ENCODE results near the gene BLVRB.
"Not testable (repeated sequence)": the region's sequence is repeated elsewhere in the genome, so short reads cannot be mapped to it uniquely, and the experiment has no call there.

GRCh38 chr19:40428197-40428596, 37.3 kb downstream of the BLVRB start:
- TF ChIP-seq SUZ12 (IDR thresholded peaks at IDR 0.05; ENCODE audit: low read length); RXRA (IDR thresholded peaks at IDR 0.05; ENCODE audit: insufficient read depth, low read depth, low read length); ATF3 (IDR thresholded peaks at IDR 0.05; ENCODE audit: insufficient read depth, low read depth, low read length); TCF12 (IDR thresholded peaks at IDR 0.05; ENCODE audit: low read depth, low read length); KDM1A (IDR thresholded peaks at IDR 0.05; ENCODE audit: borderline replicate concordance, low read length); SRF (IDR thresholded peaks at IDR 0.05; ENCODE audit: low read depth, low read length); CTCF (IDR thresholded peaks at IDR 0.05; ENCODE audit: control extremely low read depth in 1 of 3, insufficient read depth in 1 of 3, low read depth in 1 of 3, low read length in 3 of 3); MAX (IDR thresholded peaks at IDR 0.05); PHF8 (conservative IDR thresholded peaks at IDR 0.05; ENCODE audit: low read depth, low read length); CHD1 (IDR thresholded peaks at IDR 0.05; ENCODE audit: low read depth, low read length): not testable (repeated sequence)

All from H1 (cell line).